ENCODE data around the gene MAP1S.

The MAP1S gene

DNA sequence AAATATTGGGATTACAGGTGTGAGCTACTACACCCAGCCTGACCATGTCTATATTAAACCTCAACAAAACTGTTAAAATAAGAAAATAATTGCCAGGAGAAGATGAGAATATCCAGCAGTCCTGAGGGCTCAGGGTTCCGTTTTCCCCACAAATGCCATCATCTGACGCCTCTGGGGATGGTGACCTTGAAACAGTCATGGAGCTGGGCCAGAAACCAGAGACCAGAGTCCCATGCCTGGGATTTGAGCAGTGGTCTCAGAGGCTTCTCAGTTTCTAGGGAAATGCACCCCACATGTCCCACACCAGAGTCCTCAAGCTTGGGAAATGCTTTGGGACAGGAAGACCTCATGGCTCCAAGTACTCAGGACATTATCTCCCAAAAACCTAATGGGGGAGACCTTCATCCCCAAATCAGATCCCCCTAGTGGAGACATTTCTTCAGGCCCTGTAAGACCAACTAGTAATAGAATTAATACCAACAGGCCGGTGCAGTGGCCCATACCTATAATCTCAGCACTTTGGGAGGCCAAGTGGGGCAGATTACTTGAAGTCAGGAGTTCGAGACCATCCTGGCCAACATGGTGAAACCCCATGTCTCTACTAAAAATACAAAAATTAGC is 2.9 kb upstream of the MAP1S start:
- no peak overlapping the region for H3K4me3 ChIP-seq (replicated peaks; ENCODE audit: low read depth, low read length)
- no peak for DNase-seq (ENCODE audit: extremely low read depth, low read depth)

DNA sequence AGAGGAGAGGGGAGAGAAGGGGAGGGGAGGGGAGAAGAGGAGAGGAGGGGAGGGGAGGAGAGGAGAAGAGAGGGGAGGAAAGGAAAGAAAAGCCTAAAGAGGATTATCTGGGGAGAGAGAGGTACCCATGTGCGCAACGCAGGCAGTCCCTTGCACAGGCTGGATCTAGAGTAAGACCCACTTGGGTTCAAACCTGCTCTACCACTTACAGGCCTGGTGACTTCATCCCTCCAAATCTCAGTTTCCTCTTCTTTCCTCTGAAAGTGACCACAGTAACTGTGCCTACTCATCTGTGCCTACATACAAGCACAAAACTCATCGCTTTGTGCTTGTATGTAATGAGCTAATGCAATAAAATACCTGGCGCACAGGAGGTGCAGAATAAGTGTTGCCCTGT is 732 bp upstream of the MAP1S start:
- DNase-seq (ENCODE audit: extremely low read depth, low read depth): no peak
- no peak overlapping the region for H3K4me3 ChIP-seq (replicated peaks; ENCODE audit: low read depth, low read length)
- TF ChIP-seq, protein P1, sequence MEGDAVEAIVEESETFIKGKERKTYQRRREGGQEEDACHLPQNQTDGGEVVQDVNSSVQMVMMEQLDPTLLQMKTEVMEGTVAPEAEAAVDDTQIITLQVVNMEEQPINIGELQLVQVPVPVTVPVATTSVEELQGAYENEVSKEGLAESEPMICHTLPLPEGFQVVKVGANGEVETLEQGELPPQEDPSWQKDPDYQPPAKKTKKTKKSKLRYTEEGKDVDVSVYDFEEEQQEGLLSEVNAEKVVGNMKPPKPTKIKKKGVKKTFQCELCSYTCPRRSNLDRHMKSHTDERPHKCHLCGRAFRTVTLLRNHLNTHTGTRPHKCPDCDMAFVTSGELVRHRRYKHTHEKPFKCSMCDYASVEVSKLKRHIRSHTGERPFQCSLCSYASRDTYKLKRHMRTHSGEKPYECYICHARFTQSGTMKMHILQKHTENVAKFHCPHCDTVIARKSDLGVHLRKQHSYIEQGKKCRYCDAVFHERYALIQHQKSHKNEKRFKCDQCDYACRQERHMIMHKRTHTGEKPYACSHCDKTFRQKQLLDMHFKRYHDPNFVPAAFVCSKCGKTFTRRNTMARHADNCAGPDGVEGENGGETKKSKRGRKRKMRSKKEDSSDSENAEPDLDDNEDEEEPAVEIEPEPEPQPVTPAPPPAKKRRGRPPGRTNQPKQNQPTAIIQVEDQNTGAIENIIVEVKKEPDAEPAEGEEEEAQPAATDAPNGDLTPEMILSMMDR (IDR thresholded peaks at IDR 0.05; ENCODE audit: low read depth, low read length, missing control alignments): no peak

More for the DNA sequence above, 2.9 kb upstream of the MAP1S start:
- TF ChIP-seq, protein P1 (IDR thresholded peaks at IDR 0.05; ENCODE audit: low read depth, low read length, missing control alignments): peak; percentile 31

DNA sequence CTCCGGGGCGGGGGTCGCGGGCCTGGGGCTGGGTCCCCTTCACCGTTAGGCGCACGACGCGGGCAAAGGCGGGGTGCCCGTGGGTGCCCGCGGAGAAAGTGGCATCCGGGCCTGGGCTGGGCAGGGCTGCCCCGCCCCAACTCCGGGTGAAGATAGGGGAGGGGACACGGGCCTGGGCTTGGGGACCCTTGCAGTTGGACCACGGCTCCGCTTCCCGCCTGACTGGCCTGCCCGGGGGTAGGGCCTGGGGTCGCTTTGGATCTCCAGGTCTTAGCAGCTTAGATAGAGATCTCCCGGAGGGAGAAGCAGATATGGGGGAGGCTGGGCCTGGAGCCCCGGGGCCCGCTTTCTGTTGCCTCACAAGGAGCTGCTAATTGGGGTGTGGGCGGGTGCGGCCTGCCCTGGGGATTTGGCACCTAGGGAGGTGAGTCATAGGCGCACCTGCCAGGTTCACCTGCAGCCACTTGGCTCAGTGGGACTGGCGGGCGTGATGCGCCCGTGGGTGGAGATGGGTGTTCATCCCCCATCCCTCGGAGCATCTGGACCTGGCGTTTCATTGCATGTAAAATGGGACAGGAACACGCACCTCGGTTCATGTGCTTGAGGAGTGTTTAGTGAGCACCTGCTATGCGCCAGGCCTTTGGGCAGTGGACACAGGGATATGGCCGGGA is 585 bp downstream of the MAP1S start:
- TF ChIP-seq, protein P1 (IDR thresholded peaks at IDR 0.05; ENCODE audit: low read depth, low read length, missing control alignments): no peak
- DNase-seq (ENCODE audit: extremely low read depth, low read depth): no peak

DNA sequence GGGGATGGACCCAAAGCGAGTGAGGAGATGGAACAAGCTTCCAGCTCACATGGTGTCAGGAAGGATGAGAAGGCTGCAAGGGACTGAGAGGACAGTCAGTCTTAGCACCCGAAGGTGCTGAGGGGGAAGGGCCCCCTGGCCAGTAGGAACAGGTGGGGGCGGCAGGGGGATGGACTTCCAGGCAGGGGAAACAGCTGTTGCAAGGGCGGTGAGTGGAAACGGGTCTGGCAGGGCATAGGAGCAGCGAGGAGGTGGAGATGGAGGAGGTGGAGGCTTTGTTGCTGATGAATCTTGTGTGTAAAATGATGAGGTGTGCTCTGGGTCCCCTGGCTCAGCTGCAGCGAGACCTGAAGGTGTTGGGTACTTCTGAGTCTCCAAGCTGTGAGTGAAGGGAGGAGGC is 1.2 kb downstream of the MAP1S start:
- peak overlapping the region; percentile 83 for H3K4me3 ChIP-seq (replicated peaks; ENCODE audit: low read depth, low read length)
- DNase-seq (ENCODE audit: extremely low read depth, low read depth): no peak
- TF ChIP-seq, protein P1 (IDR thresholded peaks at IDR 0.05; ENCODE audit: low read depth, low read length, missing control alignments): no peak

More for the DNA sequence above, 585 bp downstream of the MAP1S start:
- peak overlapping the region; percentile 83 for H3K4me3 ChIP-seq (replicated peaks; ENCODE audit: low read depth, low read length)

DNA sequence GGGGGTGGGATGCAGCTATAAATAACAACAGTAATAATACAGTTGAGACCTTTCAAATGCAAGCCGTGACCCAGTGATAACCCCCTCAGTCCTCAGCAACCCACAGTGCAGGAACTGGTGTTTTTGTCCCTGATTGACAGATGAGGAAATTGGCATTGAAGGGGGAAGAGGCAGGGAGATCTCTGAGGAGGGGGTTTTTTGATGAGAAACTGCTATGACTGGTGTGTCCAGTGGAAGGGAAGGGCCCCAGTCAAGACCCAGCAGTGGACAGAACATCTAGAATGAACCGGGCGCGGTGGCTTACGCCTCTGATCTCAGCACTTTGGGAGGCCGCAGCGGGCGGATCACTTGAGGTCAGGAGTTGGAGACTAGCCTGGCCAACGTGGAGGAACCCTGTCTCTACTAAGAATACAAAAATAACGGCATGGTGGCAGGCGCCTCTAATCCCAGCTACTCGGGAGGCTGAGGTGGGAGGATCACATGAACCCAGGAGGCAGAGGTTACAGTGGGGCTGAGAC is 1.9 kb downstream of the MAP1S start:
- H3K4me3 ChIP-seq (replicated peaks; ENCODE audit: low read depth, low read length): peak overlapping the region; percentile 83
- no peak for DNase-seq (ENCODE audit: extremely low read depth, low read depth)
- TF ChIP-seq, protein P1 (IDR thresholded peaks at IDR 0.05; ENCODE audit: low read depth, low read length, missing control alignments): no peak

DNA sequence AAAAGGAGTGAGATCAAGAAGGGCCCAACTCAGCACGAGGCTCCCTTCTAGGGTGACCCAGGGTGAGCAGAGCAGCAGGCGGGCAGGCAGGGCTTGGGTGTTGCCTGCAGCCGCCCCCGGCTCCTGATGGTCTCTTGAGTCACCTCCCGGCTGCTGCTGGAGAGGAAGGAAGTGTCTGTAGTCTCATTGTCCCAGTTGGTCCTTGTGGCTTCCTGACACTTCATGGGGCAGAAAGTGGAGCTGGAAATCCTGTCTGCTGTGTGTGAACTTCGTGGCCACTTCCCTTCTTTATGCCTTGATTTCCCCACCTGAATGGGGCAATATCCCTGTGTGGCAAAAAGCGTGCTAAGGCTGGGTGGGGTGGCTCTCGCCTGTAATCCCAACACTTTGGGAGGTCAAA is 2.5 kb downstream of the MAP1S start:
- DNase-seq (ENCODE audit: extremely low read depth, low read depth): no peak
- TF ChIP-seq, protein P1 (IDR thresholded peaks at IDR 0.05; ENCODE audit: low read depth, low read length, missing control alignments): no peak
- H3K4me3 ChIP-seq (replicated peaks; ENCODE audit: low read depth, low read length): no peak overlapping the region

Measured in HFF-Myc (cell line).